Retinal pigment epithelial cell (primary cell): ENCODE results near the gene PARPBP.
A peak's percentile ranks its signal among the peaks of the same experiment; 100 is the strongest.
"Not testable (repeated sequence)": the region's sequence is repeated elsewhere in the genome, so short reads cannot be mapped to it uniquely, and the experiment has no call there.

ENCODE experiments used
- DNase-seq: peaks from one replicate; pipeline ENCODE4 v3.0.0-alpha.2; 2010; ENCODE audit warnings: low read depth
- H3K4me3 ChIP-seq: 2 replicates; pipeline ENCODE4 v1.5.1; 2011; ENCODE audit warnings: mild to moderate bottlenecking, low read length, control low read depth, moderate library complexity
- CTCF ChIP-seq: conservative IDR thresholded peaks from 2 replicates; pipeline ENCODE4 v1.5.1; 2011; ENCODE audit warnings: low read depth, low read length, control low read depth, inconsistent platforms

The PARPBP gene

GRCh38 chr12:102107970-102108369, 12.0 kb upstream of the PARPBP start:
- no peak overlapping the region for H3K4me3 ChIP-seq
- no peak for DNase-seq
- TF ChIP-seq CTCF, result no peak

GRCh38 chr12:102110782-102111181, 9.2 kb upstream of the PARPBP start:
- no peak overlapping the region for H3K4me3 ChIP-seq
- no peak for TF ChIP-seq CTCF
- no peak for DNase-seq

- H3K4me3 ChIP-seq, result no peak overlapping the region
- no peak for TF ChIP-seq CTCF
- no peak for DNase-seq
Measured at GRCh38 chr12:102114212-102114611, 5.8 kb upstream of the PARPBP start.

GRCh38 chr12:102116392-102116791, 3.6 kb upstream of the PARPBP start:
- H3K4me3 ChIP-seq, result no peak overlapping the region
- TF ChIP-seq CTCF, result no peak
- DNase-seq, result no peak

GRCh38 chr12:102118874-102119273, 1.1 kb upstream of the PARPBP start:
- H3K4me3 ChIP-seq, result peak overlapping the region; percentile 90
- no peak for TF ChIP-seq CTCF
- DNase-seq, result no peak

- no peak for TF ChIP-seq CTCF
- H3K4me3 ChIP-seq, result peak overlapping the region; percentile 90
Measured at GRCh38 chr12:102120564-102120873, 536 bp downstream of the PARPBP start.

GRCh38 chr12:102120886-102121285, 903 bp downstream of the PARPBP start:
- DNase-seq, result no peak
- peak overlapping the region; percentile 90 for H3K4me3 ChIP-seq
- no peak for TF ChIP-seq CTCF

More at GRCh38 chr12:102120564-102120873, 536 bp downstream of the PARPBP start:
- no peak for DNase-seq

- DNase-seq, result not testable (repeated sequence)
- H3K4me3 ChIP-seq, result peak overlapping the region; percentile 90
Measured at GRCh38 chr12:102121328-102121727, 1.3 kb downstream of the PARPBP start.

GRCh38 chr12:102130720-102131119, 10.7 kb downstream of the PARPBP start:
- not testable (repeated sequence) for DNase-seq, H3K4me3 ChIP-seq

GRCh38 chr12:102131442-102131841, 11.5 kb downstream of the PARPBP start:
- DNase-seq, H3K4me3 ChIP-seq: not testable (repeated sequence)

GRCh38 chr12:102137619-102138018, 17.6 kb downstream of the PARPBP start:
- DNase-seq, H3K4me3 ChIP-seq: not testable (repeated sequence)
